ENCODE results near the gene SPATA4.
"Not testable (repeated sequence)": the region's sequence is repeated elsewhere in the genome, so short reads cannot be mapped to it uniquely, and the experiment has no call there.

SPATA4 gene

GRCh38 chr4:176195184-176195978, at the start of gene SPATA4:
Gene SPATA4, minus strand, starts transcription at chr4:176195585. Its CDS starts 23 bp downstream, at chr4:176195562.
- DNase-seq (ENCODE audit: low spot score): peak; percentile 93

- no peak for DNase-seq (ENCODE audit: low spot score)
Measured at GRCh38 chr4:176242764-176243347, 47.5 kb upstream of the SPATA4 start.

DNA sequence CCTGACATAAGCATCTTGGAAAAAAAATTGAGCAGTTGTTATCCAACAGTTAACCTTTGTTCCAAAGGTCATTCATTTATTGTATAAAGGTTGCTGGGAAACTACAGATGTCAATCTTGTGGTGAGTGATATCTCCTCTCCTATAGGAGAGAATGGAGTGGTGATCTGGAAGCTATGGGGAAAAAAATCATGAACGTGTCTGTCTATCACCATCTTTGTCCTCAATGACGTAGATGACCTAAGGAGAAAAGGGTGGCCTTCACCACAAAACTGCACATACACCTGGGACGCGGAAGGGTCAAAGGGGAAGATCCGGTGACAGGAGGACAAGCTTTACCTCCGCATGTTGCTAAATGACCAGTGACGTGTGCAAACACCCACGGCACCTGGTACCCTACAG, 46.3 kb upstream of the SPATA4 start:
- DNase-seq (ENCODE audit: low spot score): no peak

DNA sequence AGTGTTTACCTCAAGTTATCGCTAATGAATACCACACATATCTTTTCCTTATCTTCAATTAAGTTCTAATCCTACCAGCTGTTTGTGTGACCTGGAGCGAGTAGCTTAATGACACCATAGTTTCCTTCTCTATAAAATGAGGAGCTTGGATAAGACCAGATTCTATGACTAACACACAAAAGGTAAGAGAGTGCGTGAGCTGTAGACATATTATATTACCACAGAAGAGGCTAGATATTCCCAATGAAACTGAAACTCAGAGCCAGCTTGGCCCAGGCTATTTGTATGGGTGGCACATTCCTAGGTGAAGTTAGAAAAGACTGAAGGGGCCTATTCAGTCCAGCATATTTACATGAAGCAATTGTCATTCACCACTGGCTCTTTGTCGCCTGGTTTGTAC, 43.4 kb upstream of the SPATA4 start:
- no peak for DNase-seq (ENCODE audit: low spot score)

DNA sequence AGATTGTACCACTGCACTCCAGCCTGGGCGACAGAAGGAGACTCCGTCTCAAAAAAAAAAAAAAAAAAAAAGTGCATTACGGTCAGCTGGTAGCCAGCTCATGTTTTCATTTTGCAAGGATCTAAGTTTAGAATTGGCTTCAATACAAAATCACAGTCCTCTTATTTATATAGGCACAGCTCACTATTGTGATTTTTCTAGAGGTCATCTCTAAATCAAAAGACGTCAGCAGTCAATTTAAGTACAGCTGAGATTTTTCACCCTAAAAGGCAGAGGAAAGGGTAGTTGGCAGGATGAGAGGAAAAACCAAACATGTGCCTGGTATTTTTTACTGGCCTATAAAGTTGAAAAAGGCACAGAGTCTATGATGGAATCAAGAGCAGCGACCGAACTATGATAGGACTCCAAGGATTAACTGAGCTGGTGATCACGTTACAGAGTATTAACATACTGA, 42.8 kb upstream of the SPATA4 start:
- DNase-seq (ENCODE audit: low spot score): no peak

DNA sequence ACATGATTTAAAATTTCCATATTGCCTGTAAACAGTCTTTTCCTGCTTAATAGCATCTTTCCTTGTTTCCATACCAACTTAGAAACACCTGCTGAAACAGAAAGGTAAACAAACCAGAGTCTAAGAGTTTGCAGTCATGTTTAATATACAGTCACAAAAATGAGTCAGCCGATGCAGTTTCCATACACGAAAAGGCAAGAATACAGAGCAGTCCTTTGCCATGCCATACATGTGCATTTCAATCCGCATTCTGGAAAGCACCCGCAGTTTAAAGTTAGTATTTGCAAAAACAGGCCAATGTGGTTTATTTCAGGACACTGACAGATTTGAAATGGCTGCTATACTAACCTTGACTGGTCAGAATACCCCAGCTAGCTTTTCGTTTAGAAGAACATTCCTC, 41.6 kb upstream of the SPATA4 start:
- DNase-seq (ENCODE audit: low spot score): no peak

GRCh38 chr4:176230836-176231235, 35.5 kb upstream of the SPATA4 start:
- DNase-seq (ENCODE audit: low spot score): no peak

- DNase-seq (ENCODE audit: low spot score): no peak
Measured at GRCh38 chr4:176229645-176230044, 34.3 kb upstream of the SPATA4 start.

DNA sequence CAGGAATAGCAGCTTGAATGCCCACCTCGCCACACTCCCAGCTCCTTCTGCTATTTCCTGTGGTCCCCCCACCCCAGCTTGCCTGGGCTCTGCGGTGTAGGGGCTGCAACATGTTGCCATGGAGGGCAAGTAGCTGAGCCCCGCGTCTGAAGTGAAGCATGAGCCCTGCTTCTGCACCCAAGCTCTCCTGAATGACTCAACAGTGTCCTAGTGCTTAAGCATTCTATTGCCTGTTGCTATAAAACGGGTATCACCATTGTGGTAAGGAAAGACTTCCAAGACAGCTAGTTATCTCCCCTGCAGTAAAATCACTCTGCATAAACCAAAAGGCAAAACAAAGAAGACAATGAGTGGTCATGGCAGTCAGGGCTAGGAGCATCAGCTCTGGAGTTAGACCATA, 31.4 kb upstream of the SPATA4 start:
- no peak for DNase-seq (ENCODE audit: low spot score)

- no peak for DNase-seq (ENCODE audit: low spot score)
Measured at GRCh38 chr4:176223561-176223960, 28.2 kb upstream of the SPATA4 start.

DNA sequence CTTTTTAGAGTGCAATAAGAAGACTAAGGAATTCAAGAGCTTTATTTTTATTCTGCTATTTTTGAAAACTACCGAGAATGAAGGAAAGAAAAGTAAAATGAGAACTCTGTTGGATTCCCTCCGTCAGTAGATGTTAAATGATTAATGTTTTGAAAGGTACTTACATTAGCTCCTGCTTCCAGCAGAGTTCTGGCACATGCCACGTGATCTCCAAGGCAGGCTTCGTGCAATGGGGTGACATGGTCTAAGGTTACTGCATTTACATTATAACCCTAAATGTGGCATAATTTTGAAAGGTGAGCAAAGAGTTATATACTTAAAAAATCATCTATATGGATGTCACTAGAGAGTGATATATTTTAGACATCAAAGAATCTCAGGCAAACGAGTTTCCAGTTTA, 26.8 kb upstream of the SPATA4 start:
- no peak for DNase-seq (ENCODE audit: low spot score)

GRCh38 chr4:176217510-176217909, 22.1 kb upstream of the SPATA4 start:
- DNase-seq (ENCODE audit: low spot score): no peak

DNA sequence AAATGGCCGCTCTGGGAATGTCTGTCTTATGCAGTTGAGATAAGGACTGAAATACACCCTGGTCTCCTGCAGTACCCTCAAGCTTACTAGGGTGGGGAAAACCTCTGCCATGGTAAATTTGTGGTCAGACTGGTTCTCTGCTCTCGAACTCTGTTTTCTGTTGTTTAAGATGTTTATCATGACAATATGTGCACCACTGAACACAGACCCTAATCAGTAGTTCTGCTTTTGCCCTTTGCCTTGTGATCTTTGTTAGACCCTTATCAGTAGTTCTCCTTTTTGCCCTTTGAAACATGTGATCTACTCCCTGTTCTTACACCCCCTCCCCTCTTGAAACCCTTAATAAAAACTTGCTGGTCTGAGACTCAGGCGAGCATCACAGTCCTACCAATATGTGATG, 17.0 kb upstream of the SPATA4 start:
- not testable (repeated sequence) for DNase-seq (ENCODE audit: low spot score)

- DNase-seq (ENCODE audit: low spot score): no peak
Measured at GRCh38 chr4:176210579-176211296, 15.4 kb upstream of the SPATA4 start.

DNA sequence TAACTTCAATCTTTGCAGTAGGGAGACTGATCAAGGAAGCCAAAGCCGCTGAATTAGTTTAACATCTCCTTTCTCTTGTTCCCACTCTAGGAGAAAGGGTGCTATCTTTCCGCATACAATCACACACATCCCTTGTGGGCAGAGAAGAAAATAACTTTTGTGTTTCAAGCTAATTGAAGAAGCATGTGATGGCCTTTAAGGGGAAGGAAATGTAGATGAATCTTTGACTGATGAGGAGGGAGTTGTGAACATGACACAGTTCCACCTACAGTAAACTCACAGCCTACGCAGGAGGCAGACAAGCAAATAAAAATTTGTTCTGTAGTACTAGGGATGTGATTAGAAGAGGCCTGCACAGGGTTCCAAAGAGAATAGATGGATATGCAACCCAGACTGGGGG, 14.7 kb upstream of the SPATA4 start:
- DNase-seq (ENCODE audit: low spot score): no peak

GRCh38 chr4:176209535-176209934, 14.2 kb upstream of the SPATA4 start:
- DNase-seq (ENCODE audit: low spot score): no peak

- no peak for DNase-seq (ENCODE audit: low spot score)
Measured at GRCh38 chr4:176207839-176208238, 12.5 kb upstream of the SPATA4 start.

- no peak for DNase-seq (ENCODE audit: low spot score)
Measured at GRCh38 chr4:176205299-176205698, 9.9 kb upstream of the SPATA4 start.

GRCh38 chr4:176198316-176198903, 3.0 kb upstream of the SPATA4 start:
- DNase-seq (ENCODE audit: low spot score): no peak

DNA sequence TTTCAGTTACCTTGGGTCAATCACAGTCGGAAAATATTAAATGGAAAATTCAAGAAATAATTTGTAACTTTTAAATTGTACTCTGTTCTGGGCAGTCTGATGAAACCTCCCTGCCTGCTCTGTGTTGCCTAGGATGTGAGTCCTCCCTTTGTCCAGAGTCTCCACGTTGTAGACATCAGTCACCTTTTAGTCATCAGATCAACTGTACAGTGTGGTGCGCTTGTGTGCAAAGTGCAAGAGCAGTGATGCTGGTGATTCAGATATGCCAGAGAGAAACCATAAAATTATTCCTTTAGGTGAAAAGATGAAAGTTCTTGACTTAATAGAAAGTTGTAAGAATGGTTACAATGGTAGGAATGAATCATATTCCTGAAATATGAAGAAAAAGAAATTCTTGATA, 1.4 kb downstream of the SPATA4 start:
- no peak for DNase-seq (ENCODE audit: low spot score)

GRCh38 chr4:176193126-176193525, 2.3 kb downstream of the SPATA4 start:
- DNase-seq (ENCODE audit: low spot score): no peak

DNA sequence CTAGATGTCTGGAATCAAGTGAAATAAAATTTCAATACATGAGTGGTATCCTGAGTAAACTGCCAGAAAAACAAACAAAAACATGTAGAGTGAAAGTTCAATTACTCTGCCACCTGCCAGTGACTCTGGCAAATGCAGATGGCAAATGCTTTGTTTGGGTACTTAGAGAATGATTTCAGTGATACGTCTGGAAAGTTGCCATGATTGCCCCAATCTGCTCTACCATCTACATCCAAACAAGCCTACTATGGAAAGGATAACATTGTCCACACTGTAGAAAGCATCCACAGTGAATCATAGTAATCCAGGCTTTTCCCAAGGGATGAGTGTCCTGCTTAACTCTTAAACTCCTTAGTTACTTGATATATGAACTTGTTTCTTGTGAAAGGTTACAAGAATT, 3.4 kb downstream of the SPATA4 start:
- DNase-seq (ENCODE audit: low spot score): no peak

Measured in CD4-positive, alpha-beta T cell treated with Interleukin-2 at 100 ng/mL for 4 hours (primary cell).